HG02884 (cell line): ENCODE results near the gene SMAGP.
A peak's percentile ranks its signal among the peaks of the same experiment; 100 is the strongest.
"Not testable (repeated sequence)": the region's sequence is repeated elsewhere in the genome, so short reads cannot be mapped to it uniquely, and the experiment has no call there.

Experiments used
- ATAC-seq: cut with Tn5 transposase; IDR thresholded peaks from one replicate; pipeline ENCODE4 v1.9.1; 2021; ENCODE audit warnings: mild to moderate bottlenecking, moderate library complexity; ENCODE audit not compliant: unreplicated experiment

The SMAGP gene, protein sequence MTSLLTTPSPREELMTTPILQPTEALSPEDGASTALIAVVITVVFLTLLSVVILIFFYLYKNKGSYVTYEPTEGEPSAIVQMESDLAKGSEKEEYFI

DNA sequence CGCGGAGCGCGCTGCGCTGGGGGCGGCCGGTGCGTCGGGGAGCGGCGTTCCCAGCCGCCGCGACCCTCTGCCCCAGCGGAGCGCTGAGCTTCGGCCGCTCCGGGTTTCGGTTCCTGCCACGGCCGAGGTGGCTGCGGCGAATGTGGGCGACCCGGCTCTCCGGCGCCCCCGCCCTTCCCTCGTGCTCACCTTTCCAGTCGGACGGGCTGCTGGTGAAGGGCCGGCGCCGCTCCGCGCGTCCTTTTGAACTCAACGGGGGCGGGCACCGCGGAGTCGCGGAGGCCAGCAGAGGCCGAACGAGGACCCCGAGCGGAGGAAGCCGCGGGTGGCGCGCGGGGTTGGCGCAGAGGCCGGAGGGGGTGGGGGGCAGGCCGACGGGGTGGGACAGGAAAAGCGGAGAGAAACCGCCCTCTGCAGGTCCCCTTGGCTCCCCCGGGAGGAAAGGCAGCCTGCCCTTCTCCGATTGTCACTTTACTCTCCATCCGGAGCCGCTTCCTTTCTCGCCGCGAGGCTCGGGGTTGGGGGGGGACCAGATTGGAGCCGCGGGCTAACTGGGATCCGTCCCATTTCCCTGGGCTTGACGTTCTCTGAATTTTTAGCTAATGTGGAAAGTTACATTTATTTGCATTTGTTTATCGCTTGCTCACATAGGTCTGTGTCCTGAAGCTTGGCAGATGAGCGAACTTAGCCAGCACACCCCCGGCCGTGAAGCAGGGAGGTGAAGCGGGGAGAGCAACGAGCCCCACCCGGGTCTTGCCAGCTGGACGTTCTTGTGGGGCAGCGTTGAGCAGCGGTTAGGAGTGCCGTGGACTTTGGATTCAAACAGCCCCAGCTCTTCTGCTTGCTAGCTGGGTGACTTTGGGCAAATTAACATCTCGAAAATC is at the start of gene SMAGP:
Gene SMAGP (minus strand): TSS at position 349 of the 884 bp plus-strand sequence. CDS start 1,137 bp downstream, outside the sequence.
- ATAC-seq: peak; percentile 64

- no peak for ATAC-seq
Measured at GRCh38 chr12:51318846-51319599, 48.8 kb upstream of the SMAGP start.

DNA sequence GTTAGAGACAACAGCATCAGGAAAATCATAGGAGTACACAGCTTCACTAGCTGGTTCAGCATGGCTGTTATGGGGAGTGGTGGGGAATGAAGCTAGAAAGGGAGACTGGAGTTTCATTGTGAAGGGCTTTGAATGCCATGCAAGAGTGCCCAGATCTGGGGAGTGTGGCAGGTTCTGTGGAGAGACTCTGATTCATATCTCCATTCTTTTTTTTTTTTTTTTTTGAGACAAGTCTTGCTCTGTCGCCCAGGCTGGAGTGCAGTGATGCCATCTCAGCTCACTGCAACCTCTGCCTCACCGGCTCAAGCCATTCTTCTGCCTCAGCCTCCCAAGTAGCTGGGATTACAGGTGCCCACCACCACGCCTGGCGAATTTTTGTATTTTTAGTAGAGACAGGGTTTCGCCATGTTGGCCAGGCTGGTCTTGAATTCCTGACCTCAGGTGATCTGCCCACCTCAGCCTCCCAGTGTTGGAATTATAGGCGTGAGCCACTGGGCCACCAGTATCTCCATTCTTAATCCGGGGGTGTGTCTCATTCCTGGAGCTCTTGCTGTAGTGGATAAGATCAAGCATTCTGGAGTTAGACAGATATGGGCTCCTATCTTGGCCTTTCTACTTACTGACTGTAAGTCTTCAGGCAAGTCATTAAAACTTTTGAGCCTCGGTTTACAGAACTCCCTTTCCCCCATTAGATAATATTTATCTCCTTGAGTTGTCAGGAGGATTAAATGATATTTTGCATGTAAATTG is 48.0 kb upstream of the SMAGP start:
- ATAC-seq: not testable (repeated sequence)

- ATAC-seq: no peak
Measured at GRCh38 chr12:51311389-51311788, 41.2 kb upstream of the SMAGP start.

DNA sequence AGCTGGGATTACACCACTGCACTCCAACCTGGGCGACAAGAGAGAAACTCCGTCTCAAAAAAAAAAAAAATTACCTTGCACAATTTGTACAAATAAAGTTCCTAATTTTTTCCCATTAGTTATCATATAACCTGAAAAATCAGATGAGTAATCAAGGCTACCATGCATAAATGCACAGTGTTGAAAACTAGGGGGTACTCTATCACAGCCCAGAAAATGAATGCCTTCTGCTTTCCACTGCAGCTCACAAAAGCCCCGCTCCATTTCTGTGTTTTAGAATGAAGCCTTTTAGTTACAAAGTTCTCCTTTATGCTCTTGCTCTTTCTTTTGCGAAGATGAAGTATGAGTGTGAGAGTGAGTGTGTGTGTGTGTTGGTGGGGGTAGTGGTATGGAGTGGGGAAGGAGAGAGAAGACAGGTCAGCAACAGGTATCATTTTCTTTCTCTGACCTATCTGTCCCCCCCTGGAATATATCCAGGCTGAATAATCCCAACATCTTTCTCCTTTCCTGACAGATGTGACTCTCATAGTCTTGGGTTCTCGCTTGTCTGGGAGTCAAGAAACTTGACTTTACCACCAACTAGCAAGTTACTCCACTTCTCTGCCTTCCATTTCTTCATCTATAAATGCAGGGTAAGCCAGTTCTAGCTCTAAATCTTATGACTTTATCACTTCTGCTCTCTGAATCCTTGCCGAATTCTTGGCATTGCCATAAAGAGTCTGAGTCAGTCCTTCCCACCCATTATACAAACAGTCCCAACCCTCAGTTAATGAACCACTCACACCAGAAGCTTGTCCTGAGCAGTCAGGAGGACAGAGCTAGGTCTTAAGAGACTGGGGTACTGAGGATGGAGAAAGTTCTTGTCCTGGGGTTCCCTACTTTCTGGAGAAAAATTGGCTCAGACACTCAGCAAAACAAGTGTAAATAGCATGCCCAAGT is 37.7 kb upstream of the SMAGP start:
- ATAC-seq: no peak

- ATAC-seq: no peak
Measured at GRCh38 chr12:51306507-51306906, 36.3 kb upstream of the SMAGP start.

GRCh38 chr12:51300768-51301167 is 30.6 kb upstream of the SMAGP start:
- ATAC-seq: not testable (repeated sequence)

DNA sequence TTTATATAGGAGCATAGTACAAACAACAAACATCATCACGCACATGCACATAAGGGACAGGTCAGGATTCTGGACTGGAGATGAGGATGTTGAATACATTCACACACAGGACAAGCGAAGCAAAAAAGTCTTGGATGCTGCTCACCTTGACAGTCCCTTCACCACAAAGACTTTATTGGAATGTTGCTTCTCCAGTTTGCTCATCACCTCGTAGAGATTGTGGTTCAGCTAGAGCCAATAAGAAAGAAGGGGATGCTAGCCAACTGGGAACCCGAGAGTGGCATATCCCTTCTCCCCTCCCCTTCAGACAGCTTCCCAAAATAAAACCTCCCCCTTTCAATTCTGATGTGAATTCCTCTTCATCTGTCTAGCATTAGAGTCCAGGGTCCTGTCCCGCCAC is 25.4 kb upstream of the SMAGP start:
- no peak for ATAC-seq

DNA sequence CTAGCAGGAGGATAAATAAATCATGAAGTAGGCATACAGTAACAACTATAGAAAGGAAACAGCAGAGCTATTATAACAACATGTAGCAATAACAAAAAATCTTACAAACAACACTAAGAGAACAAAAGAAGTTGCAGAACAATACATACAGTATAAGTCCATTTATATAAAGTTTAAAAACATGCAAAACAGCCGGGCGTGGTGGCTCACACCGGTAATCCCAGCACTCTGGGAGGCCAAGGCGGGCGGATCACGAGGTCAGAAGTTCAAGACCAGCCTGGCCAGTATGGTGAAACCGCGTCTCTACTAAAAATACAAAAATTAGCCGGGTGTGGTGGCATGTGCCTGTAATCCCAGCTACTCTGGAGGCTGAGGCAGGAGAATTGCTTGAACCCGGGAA is 23.9 kb upstream of the SMAGP start:
- ATAC-seq: not testable (repeated sequence)

DNA sequence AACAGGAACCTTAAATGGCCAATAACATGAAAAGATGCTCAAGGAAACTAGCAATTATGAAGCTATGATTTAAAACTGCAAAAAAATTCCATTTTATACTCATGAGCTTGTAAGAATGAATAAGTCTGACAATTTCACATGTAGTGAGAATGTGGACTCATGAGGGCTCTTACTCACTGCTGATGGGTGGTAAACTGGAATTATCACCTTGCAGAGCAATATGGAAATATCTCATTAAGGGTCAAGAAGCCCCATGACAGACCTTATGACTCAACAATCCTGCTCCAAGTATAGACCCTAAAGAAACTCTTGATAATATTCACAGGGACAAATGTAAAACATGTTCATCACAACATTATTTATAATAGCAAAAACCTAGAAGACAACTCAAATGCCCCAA is 23.5 kb upstream of the SMAGP start:
- no peak for ATAC-seq

DNA sequence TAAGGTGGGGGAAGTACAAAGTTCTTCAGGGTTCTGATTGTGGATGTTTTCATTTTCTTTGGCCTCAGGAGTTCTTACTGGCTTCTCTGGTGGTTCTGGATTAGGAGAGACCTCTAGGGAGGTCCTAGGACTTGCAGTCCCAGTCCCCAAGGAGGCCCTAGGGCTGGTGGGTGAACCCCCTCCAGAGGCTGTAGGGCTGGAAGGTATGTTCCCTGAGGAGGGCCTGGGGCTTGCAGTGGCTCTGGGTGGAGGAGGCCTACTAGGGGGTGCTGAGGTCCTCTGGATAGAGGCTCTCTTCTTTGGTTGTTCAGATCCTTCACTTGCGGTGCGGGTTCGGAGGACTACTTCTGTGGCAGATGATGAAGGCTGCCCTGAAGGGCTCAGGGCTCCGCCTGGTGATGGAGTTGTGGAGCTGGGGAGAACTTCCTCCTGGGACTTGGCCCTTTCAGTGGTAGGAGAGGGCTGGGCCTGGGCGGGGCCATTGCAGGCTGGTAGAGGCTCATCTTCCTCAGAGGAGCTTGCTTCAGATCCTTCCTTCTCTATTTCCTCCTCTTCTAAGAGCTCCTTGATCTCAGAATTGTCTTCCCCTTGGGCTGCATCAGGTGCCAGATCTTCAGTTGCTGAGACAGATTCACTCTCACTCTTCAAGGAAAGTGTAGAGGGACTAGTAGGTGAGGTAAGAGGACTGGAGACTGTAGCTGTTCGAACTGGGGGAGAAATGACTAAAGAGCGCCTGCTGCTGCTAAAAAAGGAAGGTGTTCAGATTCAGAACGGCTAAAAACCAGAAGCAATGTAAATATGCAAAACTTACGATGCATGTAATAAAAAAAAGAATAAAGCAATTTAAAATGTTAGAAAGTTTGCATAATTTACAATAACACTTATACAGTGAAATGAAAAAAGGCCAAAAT is 21.6 kb upstream of the SMAGP start:
- not testable (repeated sequence) for ATAC-seq

DNA sequence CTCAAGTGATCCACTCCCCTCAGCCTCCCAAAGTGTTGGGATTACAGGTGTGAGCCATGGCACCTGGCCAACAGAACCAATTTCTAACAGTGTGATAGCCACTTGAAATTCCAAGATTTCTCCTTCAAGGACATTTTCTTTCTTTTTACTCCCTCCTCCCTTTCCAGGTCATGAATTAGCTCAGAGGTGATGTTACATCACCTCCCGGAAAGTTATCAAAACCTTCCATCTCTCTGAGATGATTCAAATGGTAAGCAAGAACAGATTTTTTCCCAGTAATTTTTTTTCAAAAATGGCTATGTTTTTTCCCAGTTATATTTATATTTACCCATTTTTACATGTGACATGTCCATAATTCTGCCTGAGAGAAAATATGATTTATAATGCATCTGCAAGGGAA is 15.6 kb upstream of the SMAGP start:
- ATAC-seq: no peak

DNA sequence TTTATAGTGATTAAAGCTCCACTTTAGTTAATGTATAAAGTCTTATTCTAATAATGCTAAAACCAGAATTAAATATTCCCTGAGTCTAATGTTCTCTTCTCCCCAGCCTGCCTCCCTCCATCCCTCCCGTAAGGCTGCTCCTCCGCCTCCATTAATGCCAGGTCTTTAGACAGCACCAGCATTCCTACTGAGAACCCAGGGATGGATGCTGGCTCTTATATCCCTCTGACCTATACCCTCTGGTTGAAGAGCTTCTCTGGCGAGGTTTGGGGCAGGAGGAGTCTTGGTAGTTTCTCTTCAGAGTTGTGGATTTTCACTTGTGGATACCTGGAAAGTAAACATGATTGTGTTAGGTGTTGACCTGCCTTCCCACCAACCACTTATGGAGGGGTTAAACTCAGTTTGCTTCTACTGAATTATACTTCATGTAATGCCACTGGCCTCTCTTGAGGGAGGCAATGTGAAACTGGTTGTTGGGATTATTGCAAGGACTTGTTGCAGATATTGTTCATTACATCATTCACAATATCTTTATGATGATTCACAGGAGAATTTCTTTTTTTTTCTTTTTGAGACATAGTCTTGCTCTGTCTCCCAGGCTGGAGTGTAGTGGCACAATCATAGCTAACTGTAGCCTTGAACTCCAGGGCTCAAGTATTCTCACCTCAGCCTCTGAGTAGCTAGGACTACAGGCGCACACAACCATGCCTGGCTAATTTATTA is 11.1 kb upstream of the SMAGP start:
- ATAC-seq: no peak

DNA sequence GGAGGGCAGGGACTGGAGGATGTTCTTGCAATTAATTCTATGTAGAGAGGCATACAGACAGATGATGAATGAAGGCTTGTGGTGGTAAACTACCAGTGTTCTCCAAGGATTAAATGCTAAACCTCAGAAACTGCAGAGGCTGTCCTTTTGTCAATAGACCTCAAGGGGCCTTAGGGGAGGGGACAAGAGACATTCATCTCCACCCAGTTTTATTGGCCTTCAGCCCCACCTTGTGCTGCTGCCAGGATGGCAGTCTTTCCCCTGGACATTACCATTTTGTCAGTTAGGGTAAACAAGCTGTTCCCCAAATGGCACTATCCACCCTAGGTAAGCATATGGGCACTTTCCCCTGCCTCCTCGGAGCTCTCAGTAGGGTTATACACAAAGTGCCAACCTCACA is 4.9 kb upstream of the SMAGP start:
- ATAC-seq: no peak

DNA sequence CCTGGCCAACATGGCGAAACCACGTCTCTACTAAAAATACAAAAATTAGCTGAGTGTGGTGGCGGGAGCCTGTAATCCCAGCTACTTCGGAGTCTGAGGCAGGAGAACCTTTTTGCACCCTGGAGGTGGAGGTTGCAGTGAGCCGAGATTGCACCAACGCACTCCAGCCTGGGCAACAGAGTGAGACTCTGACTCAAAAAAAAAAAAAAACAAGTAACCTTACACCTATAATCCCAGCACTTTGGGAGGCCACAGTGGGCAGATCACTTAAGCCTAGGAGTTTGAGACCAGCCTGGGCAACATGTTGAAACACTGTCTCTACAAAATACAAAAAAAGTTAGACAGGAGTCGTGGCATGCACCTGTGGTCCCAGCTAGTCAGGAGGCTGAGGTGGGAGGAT is 2.6 kb upstream of the SMAGP start:
- not testable (repeated sequence) for ATAC-seq

- ATAC-seq: no peak
Measured at GRCh38 chr12:51270951-51271518, 820 bp upstream of the SMAGP start.

- ATAC-seq: peak; percentile 34
Measured at GRCh38 chr12:51269174-51270066, 795 bp downstream of the SMAGP start.
